Measurements from ENCODE around the gene CHID1.
A peak's percentile ranks its signal among the peaks of the same experiment; 100 is the strongest.

The CHID1 gene

DNA sequence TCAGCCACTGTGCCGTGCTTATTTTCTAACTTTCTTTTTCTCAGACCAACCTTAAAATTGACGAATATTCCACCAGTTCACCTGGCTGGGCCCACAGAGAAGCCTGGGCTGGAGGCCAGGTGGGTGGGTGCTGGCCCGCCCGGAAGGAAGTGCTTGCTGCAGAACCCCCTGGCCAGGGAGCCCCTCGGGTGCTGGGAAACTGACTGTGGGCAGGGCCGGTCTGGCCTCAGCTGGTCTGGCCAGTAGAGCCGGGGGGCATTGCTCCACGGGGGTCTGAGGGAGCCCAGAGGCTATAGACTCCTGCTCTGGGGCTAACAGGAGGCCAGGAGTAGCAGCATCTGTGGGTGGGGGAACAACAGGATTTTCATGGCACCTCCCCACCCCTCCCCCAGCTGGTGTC lies 6.8 kb upstream of the CHID1 start:
- Mint-ChIP-seq H3K27me3 (ENCODE audit: low read depth, poor library complexity) (peaks cover 13% of the 10 kb centered on the region), H3K4me3 (no peak overlapping the region), H3K36me3 (ENCODE audit: low read depth) (no peaks in the 10 kb centered on the region), H3K27ac (no peak overlapping the region), H3K9me3 (no peaks in the 10 kb centered on the region), H3K4me1 (peaks cover 13% of the 10 kb centered on the region)
- TF ChIP-seq, protein P1, sequence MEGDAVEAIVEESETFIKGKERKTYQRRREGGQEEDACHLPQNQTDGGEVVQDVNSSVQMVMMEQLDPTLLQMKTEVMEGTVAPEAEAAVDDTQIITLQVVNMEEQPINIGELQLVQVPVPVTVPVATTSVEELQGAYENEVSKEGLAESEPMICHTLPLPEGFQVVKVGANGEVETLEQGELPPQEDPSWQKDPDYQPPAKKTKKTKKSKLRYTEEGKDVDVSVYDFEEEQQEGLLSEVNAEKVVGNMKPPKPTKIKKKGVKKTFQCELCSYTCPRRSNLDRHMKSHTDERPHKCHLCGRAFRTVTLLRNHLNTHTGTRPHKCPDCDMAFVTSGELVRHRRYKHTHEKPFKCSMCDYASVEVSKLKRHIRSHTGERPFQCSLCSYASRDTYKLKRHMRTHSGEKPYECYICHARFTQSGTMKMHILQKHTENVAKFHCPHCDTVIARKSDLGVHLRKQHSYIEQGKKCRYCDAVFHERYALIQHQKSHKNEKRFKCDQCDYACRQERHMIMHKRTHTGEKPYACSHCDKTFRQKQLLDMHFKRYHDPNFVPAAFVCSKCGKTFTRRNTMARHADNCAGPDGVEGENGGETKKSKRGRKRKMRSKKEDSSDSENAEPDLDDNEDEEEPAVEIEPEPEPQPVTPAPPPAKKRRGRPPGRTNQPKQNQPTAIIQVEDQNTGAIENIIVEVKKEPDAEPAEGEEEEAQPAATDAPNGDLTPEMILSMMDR (IDR thresholded peaks at IDR 0.05): no peak
- DNase-seq: no peak

DNA sequence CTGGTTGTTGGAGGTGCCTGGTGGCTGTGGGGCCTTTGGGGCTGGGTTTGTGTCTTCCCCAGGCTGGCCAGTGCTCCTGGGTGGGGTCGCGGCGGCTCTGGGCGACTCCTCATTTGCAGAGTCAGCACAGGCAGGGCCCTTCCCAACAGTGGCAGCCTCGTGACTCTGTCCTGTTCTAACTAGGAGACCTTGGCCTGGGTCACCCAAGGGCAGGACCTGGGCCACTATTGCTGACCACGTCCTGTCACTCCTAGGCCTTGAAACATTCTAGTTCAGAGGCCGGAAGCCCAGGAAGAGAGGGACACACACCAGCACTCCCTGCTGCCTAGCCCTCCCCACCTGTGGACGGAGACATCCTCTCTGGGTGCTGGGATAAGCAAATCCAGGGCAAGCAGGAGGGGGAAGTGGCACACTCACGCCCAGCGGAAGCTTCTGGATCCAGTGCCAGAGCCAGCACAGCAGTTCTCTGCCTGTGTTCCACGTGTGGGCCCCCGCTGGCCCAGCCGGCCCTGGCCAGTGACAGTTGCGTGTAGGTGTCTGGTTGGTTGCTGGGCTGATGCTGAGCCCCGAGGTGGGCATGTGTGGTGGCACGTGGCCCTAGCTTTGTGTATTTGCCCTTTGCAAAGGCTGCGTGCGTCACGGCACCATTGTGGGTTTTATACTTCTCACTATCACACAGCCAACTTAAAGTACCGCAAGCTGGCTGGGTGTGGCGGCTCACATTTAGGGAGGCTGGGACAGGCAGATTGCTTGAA lies 4.3 kb upstream of the CHID1 start:
- Mint-ChIP-seq H3K4me3 (no peak overlapping the region), H3K9me3 (no peaks in the 10 kb centered on the region), H3K27ac (no peak overlapping the region)

DNA sequence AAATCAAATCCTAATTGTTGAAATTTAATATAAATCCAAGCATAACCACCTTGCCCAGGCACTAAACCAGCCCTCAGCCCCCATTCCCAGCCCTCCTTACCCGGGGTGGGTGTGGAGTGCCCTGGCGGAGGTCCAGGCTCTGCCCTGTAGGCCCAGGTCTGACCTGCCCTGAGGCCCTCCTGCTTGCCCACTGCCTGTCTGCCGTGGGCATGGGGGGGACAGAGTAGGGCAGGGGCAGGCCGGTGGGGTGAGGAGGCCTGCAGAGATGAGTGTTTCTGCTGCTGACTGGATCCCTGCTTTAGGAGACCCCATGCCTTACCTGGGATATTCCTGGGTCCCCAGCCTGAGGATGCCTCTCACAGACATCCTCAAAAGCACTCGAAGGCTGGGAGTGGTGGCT lies 3.6 kb upstream of the CHID1 start:
- no peaks in the 10 kb centered on the region for H3K9me3 Mint-ChIP-seq
- no peaks in the 10 kb centered on the region for H3K36me3 Mint-ChIP-seq (ENCODE audit: low read depth)
- DNase-seq: no peak
- H3K27ac Mint-ChIP-seq: no peak overlapping the region
- H3K4me1 Mint-ChIP-seq: peaks cover 21% of the 10 kb centered on the region
- no peak overlapping the region for H3K4me3 Mint-ChIP-seq
- TF ChIP-seq, protein P1 (IDR thresholded peaks at IDR 0.05): no peak
- H3K27me3 Mint-ChIP-seq (ENCODE audit: low read depth, poor library complexity): peaks cover 13% of the 10 kb centered on the region

More for the DNA sequence above, 4.3 kb upstream of the CHID1 start:
- H3K36me3 Mint-ChIP-seq (ENCODE audit: low read depth): no peaks in the 10 kb centered on the region
- TF ChIP-seq, protein P1 (IDR thresholded peaks at IDR 0.05): no peak
- no peak for DNase-seq
- H3K27me3 Mint-ChIP-seq (ENCODE audit: low read depth, poor library complexity): peaks cover 13% of the 10 kb centered on the region
- peaks cover 15% of the 10 kb centered on the region for H3K4me1 Mint-ChIP-seq

DNA sequence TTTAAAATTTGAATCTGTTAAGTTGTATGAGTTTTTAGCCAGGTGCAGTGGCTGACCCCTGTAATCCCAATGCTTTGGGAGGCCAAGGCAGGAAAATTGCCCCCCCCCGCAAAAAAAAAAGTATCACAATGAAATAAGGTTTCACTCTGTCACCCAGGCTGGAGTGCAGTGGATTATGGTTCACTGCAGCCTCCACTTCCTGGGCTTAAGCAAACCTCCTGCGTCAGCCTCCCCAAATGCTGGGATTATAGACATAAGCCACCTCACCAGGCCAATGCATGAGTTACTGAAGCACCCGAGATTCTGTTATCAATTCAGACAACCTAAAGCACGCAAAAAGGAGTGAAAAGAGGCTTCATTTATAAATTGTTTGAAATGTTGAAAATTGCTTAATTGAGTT lies 2.4 kb upstream of the CHID1 start:
- no peak for DNase-seq
- no peak overlapping the region for H3K4me3 Mint-ChIP-seq
- H3K27me3 Mint-ChIP-seq (ENCODE audit: low read depth, poor library complexity): peaks cover 13% of the 10 kb centered on the region
- TF ChIP-seq, protein P1 (IDR thresholded peaks at IDR 0.05): no peak
- H3K9me3 Mint-ChIP-seq: no peaks in the 10 kb centered on the region
- no peaks in the 10 kb centered on the region for H3K36me3 Mint-ChIP-seq (ENCODE audit: low read depth)
- peaks cover 21% of the 10 kb centered on the region for H3K4me1 Mint-ChIP-seq
- H3K27ac Mint-ChIP-seq: no peak overlapping the region

DNA sequence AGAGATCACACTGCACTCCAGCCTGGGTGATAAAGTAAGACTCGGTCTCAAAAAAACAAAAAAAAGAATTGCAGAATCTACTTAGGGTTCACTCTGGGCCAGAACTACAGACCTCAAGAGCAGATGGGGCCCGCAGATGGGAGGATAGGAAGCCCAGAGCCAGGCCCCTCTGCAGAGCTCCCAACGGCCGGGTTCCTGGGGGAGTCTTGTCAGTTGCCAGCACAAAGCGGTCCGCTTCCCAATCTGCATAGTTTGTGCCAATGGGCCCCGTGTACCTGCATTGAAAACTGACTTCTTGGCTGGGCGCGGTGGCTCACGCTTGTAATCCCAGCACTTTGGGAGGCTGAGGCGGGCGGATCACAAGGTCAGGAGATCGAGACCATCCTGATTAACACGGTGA lies 1.7 kb upstream of the CHID1 start:
- H3K4me1 Mint-ChIP-seq: peaks cover 16% of the 10 kb centered on the region
- H3K9me3 Mint-ChIP-seq: no peaks in the 10 kb centered on the region
- H3K27me3 Mint-ChIP-seq (ENCODE audit: low read depth, poor library complexity): peaks cover 8% of the 10 kb centered on the region
- H3K4me3 Mint-ChIP-seq: no peak overlapping the region
- DNase-seq: no peak
- H3K36me3 Mint-ChIP-seq (ENCODE audit: low read depth): no peaks in the 10 kb centered on the region
- TF ChIP-seq, protein P1 (IDR thresholded peaks at IDR 0.05): no peak
- no peak overlapping the region for H3K27ac Mint-ChIP-seq

DNA sequence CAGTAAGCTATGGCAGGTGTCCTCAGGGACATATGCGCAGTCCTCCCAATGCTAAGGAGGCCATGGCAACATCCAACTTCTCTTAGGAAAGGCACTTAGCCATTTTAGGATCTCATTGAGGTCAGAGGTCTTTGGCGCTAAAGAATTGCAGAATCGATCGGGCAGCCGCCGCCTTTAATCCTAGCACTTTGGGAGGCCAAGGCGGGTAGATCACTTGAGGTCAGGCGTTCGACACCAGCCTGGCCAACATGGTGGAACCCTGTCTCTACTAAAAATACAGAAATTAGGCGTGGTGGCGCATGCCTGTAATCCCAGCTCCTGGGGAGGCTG lies 1.2 kb upstream of the CHID1 start:
- peaks cover 8% of the 10 kb centered on the region for H3K27me3 Mint-ChIP-seq (ENCODE audit: low read depth, poor library complexity)
- peak overlapping the region; percentile 87 for H3K4me3 Mint-ChIP-seq
- H3K27ac Mint-ChIP-seq: peak overlapping the region; percentile 94

More for the DNA sequence above, 1.2 kb upstream of the CHID1 start:
- H3K36me3 Mint-ChIP-seq (ENCODE audit: low read depth): no peaks in the 10 kb centered on the region
- no peaks in the 10 kb centered on the region for H3K9me3 Mint-ChIP-seq
- H3K4me1 Mint-ChIP-seq: peaks cover 16% of the 10 kb centered on the region
- no peak for DNase-seq
- TF ChIP-seq, protein P1 (IDR thresholded peaks at IDR 0.05): no peak
